Endothelial cell of umbilical vein (primary cell): ENCODE results near the gene LSM3. TPM values are rescaled to one million over a fixed set of nuclear protein-coding genes. Genes with fewer than 3 reads are reported as not detected.

Experiments used
- BruUV-seq: library from RNA; stranded (reverse); fragments of 400-500 nt; replicated peaks from 2 replicates; lab custom pipeline; 2021; lab: Mats Ljungman, UMichigan
- CTCF ChIA-PET: fragments of 300-600, 350-600 bp; sonication (Branson Sonifier 250); formaldehyde crosslinking; loops from one replicate; lab custom pipeline; 2021; ENCODE audit warnings: antibody characterized with exemption, inconsistent platforms; lab: Charles Lee
- POLR2A ChIA-PET: fragments of 300-600, 350-600 bp; sonication (Branson Sonifier 250); formaldehyde crosslinking; loops from one replicate; lab custom pipeline; 2021; ENCODE audit warnings: antibody characterized with exemption, inconsistent platforms; lab: Charles Lee
- DNase-seq: peaks from one replicate; pipeline ENCODE4 v3.0.0-alpha.2; 2011; ENCODE audit warnings: low read depth, low spot score
- FAIRE-seq: peaks from 2 replicates; lab custom pipeline; 2011; peaks lifted over from hg19 to GRCh38; lab: Jason Lieb, UNC
- H2AFZ ChIP-seq: 2 replicates; pipeline ENCODE4 v1.6.0; 2012; ENCODE audit warnings: low read depth, low read length, control low read depth, inconsistent platforms
- H3K27ac ChIP-seq: 2 replicates; pipeline ENCODE4 v1.5.1; 2011; ENCODE audit warnings: low read depth, mild to moderate bottlenecking, control low read depth, low read length, moderate library complexity; ENCODE audit not compliant: insufficient read depth
- H3K27me3 ChIP-seq, 2 experiments: 2 replicates each; pipeline versions ENCODE4 v1.6.0 to v1.6.1; 2011; ENCODE audit warnings: low read length in 2 of 2, mixed read lengths in 1 of 2; ENCODE audit not compliant: control insufficient read depth in 2 of 2, insufficient read depth in 2 of 2
- H3K36me3 ChIP-seq, 2 experiments: 2 replicates in 1 of 2; 3 replicates in 1 of 2; pipeline ENCODE4 v1.5.1; 2011; ENCODE audit warnings: low read length in 2 of 2, mild to moderate bottlenecking in 1 of 2, moderate library complexity in 1 of 2; ENCODE audit not compliant: control insufficient read depth in 2 of 2, insufficient read depth in 2 of 2; ENCODE audit errors: extremely low read depth in 1 of 2
- H3K4me1 ChIP-seq: 3 replicates; pipeline ENCODE4 v1.5.1; 2011; ENCODE audit warnings: mild to moderate bottlenecking, low read length; ENCODE audit not compliant: control insufficient read depth, insufficient read depth; ENCODE audit errors: extremely low read depth
- H3K4me2 ChIP-seq: 2 replicates; pipeline ENCODE4 v1.6.1; 2011; ENCODE audit warnings: low read length, control low read depth, mixed read lengths; ENCODE audit not compliant: insufficient read depth
- H3K4me3 ChIP-seq, 3 experiments: fragments of 200-600 bp in 1 of 3; sonication (generic), shearing (Covaris generic) in 1 of 3; replicated peaks in 1 of 3; 2 replicates each; pipeline ENCODE4 v1.5.1; 2011 to 2016; ENCODE audit warnings: control low read depth in 3 of 3, low read length in 3 of 3, mild to moderate bottlenecking in 2 of 3, inconsistent platforms in 1 of 3, low read depth in 1 of 3, moderate library complexity in 1 of 3; ENCODE audit not compliant: insufficient read depth in 1 of 3
- H3K79me2 ChIP-seq: 2 replicates; pipeline ENCODE4 v1.6.0; 2012; ENCODE audit warnings: low read length, inconsistent platforms; ENCODE audit not compliant: control insufficient read depth, insufficient read depth
- H3K9ac ChIP-seq: replicated peaks from 2 replicates; pipeline ENCODE3; 2011; ENCODE audit warnings: low read length, control low read depth; ENCODE audit not compliant: insufficient read depth; ENCODE audit errors: extremely low read depth
- H3K9me1 ChIP-seq: replicated peaks from 3 replicates; pipeline ENCODE4 v1.6.0; 2011; ENCODE audit warnings: mild to moderate bottlenecking, low read length; ENCODE audit not compliant: control insufficient read depth, insufficient read depth; ENCODE audit errors: extremely low read depth
- H3K9me3 ChIP-seq: replicated peaks from 2 replicates; pipeline ENCODE4 v1.5.1; 2012; ENCODE audit warnings: low read length, inconsistent platforms; ENCODE audit not compliant: control insufficient read depth, insufficient read depth
- H4K20me1 ChIP-seq: replicated peaks from 2 replicates; pipeline ENCODE3; 2011; ENCODE audit warnings: mild to moderate bottlenecking, low read length; ENCODE audit not compliant: control insufficient read depth, insufficient read depth; ENCODE audit errors: extremely low read depth
- CTCF ChIP-seq, 2 donors: IDR thresholded peaks; 1 replicate in 1 of 2; 2 replicates in 1 of 2; pipeline ENCODE4 v1.5.1; 2011; ENCODE audit warnings: low read length in 2 of 2, mild to moderate bottlenecking in 2 of 2, moderate library complexity in 2 of 2, control low read depth in 1 of 2, inconsistent platforms in 1 of 2, low read depth in 1 of 2; ENCODE audit not compliant: insufficient read depth in 1 of 2; ENCODE audit errors: extremely low read depth in 1 of 2
- EZH2 ChIP-seq: IDR thresholded peaks from 2 replicates; pipeline ENCODE4 v1.6.1; 2012; ENCODE audit warnings: borderline replicate concordance, low read depth, mild to moderate bottlenecking, moderate library complexity, low read length, inconsistent platforms; ENCODE audit not compliant: severe bottlenecking
- FOS ChIP-seq: IDR thresholded peaks from 2 replicates; pipeline ENCODE4 v1.6.1; 2011; ENCODE audit warnings: mild to moderate bottlenecking, low read length, moderate library complexity, borderline replicate concordance; ENCODE audit not compliant: insufficient read depth
- GATA2 ChIP-seq: IDR thresholded peaks from 2 replicates; pipeline ENCODE4 v1.7.0; 2011; ENCODE audit warnings: low read depth, mild to moderate bottlenecking, moderate library complexity, mixed read lengths, low read length; ENCODE audit not compliant: insufficient read length, insufficient read depth
- JUN ChIP-seq: IDR thresholded peaks from 2 replicates; pipeline ENCODE4 v1.6.1; 2011; ENCODE audit warnings: borderline replicate concordance, low read depth; ENCODE audit not compliant: insufficient read length, insufficient read depth
- MAX ChIP-seq: IDR thresholded peaks from 2 replicates; pipeline ENCODE4 v1.6.1; 2011; ENCODE audit not compliant: insufficient read depth, insufficient read length
- MYC ChIP-seq: IDR thresholded peaks from one replicate; pipeline ENCODE4 v1.6.1; 2011; ENCODE audit warnings: mild to moderate bottlenecking, low read depth, low read length
- POLR2A ChIP-seq: IDR thresholded peaks from 2 replicates; pipeline ENCODE4 v1.6.1; 2012; ENCODE audit warnings: low read depth, mild to moderate bottlenecking, control low read depth, low read length
- POLR2AphosphoS5 ChIP-seq: IDR thresholded peaks from 2 replicates; pipeline ENCODE4 v1.6.1; 2012; ENCODE audit warnings: low read depth, mild to moderate bottlenecking, control low read depth, low read length, moderate library complexity; ENCODE audit not compliant: insufficient read depth
- dilution Hi-C: fragments of 300-500 bp; cut with MboI; formaldehyde crosslinking; loops from one replicate; pipeline ENCODE4 v1.15.0; 2019; ENCODE audit warnings: low sequenced_read_pairs; ENCODE audit not compliant: extremely low pct_ligation_motif_present
- intact Hi-C: fragments of 100-400 bp; cut with micrococcal nuclease; formaldehyde crosslinking; loops from one replicate; pipeline ENCODE4 v1.10.0; 2022
- polyA plus RNA-seq, 4 experiments: library from polyadenylated mRNA; depleted of rRNA in 3 of 4; stranded (reverse) in 3 of 4; unstranded in 1 of 4; fragments of >200 nt; gene quantifications; 2 replicates each; pipeline versions ENCODE4 v1.2.1 to v1.2.3, GENCODE V29; 2011 to 2012; ENCODE audit warnings: missing spikeins in 1 of 4
- total RNA-seq: library from RNA; stranded (reverse); gene quantifications from 2 replicates; pipeline ENCODE4 v1.2.3, GENCODE V29; 2021

The LSM3 gene
- total and polyA plus RNA-seq, 2 donors (not counting 3 experiments of a cell fraction or from before 2014, with no cell fraction given), result 4.4 to 13.0 TPM

- peaks cover 35 to 36% of the 10 kb centered on the region in 2 experiments for H3K36me3 ChIP-seq
- DNase-seq, result peak; percentile 37
- H3K79me2 ChIP-seq, result peaks cover 15% of the 10 kb centered on the region
- peak overlapping the region; percentile 42 for H3K27ac ChIP-seq
- no TSS peak for BruUV-seq
- H3K4me3 ChIP-seq, result no peak overlapping the region
- ChIA-PET CTCF (interaction anchor here (0.9 to 1.8 kb wide), 6 partner anchors 18 to 462 kb away, joined by 3 to 11 read pairs (median 6); no protein-coding TSS in a partner anchor), POLR2A (interaction anchor here (1.2 kb wide), 1 partner anchor 26 kb away, joined by 4 read pairs; no protein-coding TSS in a partner anchor)
- dilution Hi-C loops (no loop called here), intact Hi-C loops (no loop called here)
- H3K9ac ChIP-seq, result no peak overlapping the region
- no peaks in the 10 kb centered on the region for H3K9me1 ChIP-seq
- no peak overlapping the region for H2AFZ ChIP-seq
- H3K9me3 ChIP-seq, result no peaks in the 10 kb centered on the region
- TF ChIP-seq FOS (no peak), POLR2A (no peak), JUN (peak; percentile 68), GATA2 (peak; percentile 84), MYC (no peak)
- peak overlapping the region; percentile 20 for H3K4me2 ChIP-seq
- peaks cover 15% of the 10 kb centered on the region for H3K4me1 ChIP-seq
- no peaks in the 10 kb centered on the region for H3K27me3 ChIP-seq
- H4K20me1 ChIP-seq, result no peaks in the 10 kb centered on the region
- peak; percentile 72 for FAIRE-seq
Observed at GRCh38 chr3:14170531-14171159, 8.0 kb upstream of the LSM3 start.

GRCh38 chr3:14172496-14172895 lies 6.1 kb upstream of the LSM3 start:
- FAIRE-seq (no peak), DNase-seq (no peak)
- H3K4me3 ChIP-seq, result no peak overlapping the region
- H3K9me1 ChIP-seq, result no peaks in the 10 kb centered on the region
- intact Hi-C loops, result no loop called here
- H3K27me3 ChIP-seq, result no peaks in the 10 kb centered on the region
- no peaks in the 10 kb centered on the region for H3K9me3 ChIP-seq
- ChIA-PET CTCF (interaction anchor here (1.9 kb wide), 1 partner anchor 31 kb away, joined by 5 read pairs; no protein-coding TSS in a partner anchor), POLR2A (no interaction called here)
- H3K9ac ChIP-seq, result no peak overlapping the region
- peaks cover 19% of the 10 kb centered on the region for H3K4me1 ChIP-seq
- H3K79me2 ChIP-seq, result peaks cover 30% of the 10 kb centered on the region
- no peak overlapping the region for H3K4me2 ChIP-seq
- H4K20me1 ChIP-seq, result no peaks in the 10 kb centered on the region
- H2AFZ ChIP-seq, result no peak overlapping the region
- no TSS peak for BruUV-seq
- dilution Hi-C loops, result no loop called here
- peaks cover 23 to 29% of the 10 kb centered on the region in 2 experiments for H3K36me3 ChIP-seq
- TF ChIP-seq EZH2 (no peak), MAX (no peak), CTCF (IDR thresholded peaks at IDR 0.05; ENCODE audit: extremely low read depth in 1 of 2, insufficient read depth in 1 of 2, low read depth in 1 of 2, low read length in 2 of 2) (no peak), JUN (no peak), POLR2AphosphoS5 (no peak), GATA2 (no peak), MYC (no peak), POLR2A (no peak), FOS (no peak)
- no peak overlapping the region for H3K27ac ChIP-seq
